Right renal pelvis (tissue), 4 donors: ENCODE measurements around the gene RGS13. TPM values are rescaled to one million over a fixed set of nuclear protein-coding genes. Genes with fewer than 3 reads are reported as not detected.
A peak's percentile ranks its signal among the peaks of the same experiment; 100 is the strongest.
"Not testable (repeated sequence)": the region's sequence is repeated elsewhere in the genome, so short reads cannot be mapped to it uniquely, and the experiment has no call there.

Experiments used
- DNase-seq, 4 donors: peaks; one replicate each; pipeline ENCODE4 v3.0.0-alpha.2; 2013; ENCODE audit warnings: low read depth in 4 of 4, low spot score in 3 of 4, missing footprints in 1 of 4
- polyA plus RNA-seq, 4 donors: library from polyadenylated mRNA; unstranded; fragments of 120-200 nt; gene quantifications; one replicate each; pipeline ENCODE4 v1.2.1, GENCODE V29; 2013; ENCODE audit not compliant: insufficient read length in 4 of 4

The RGS13 gene
- polyA plus RNA-seq, 4 donors = not detected

- DNase-seq = no peak
Observed at GRCh38 chr1:192669174-192669573, 33.2 kb downstream of the RGS13 start.

- no peak for DNase-seq
Observed at GRCh38 chr1:192675716-192676115, 39.8 kb downstream of the RGS13 start.

DNA sequence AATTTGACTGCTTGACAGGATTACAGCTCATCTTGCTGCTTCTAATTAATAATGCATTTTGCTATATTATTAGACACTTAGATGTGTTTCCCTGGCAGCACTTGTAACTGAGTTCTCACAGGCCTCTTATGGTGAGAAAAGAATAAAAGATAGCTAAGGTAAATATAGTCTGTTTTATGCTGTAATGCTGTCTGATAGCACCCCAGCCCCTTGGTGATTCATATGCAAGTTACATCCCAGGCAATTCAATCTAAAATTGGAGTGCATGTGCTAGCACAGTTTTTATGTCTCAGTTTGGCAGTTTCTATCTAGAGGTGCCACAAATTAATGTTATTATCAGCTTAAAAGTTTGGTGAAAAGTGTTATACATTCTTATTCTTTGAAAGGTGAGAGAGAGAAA lies 42.2 kb downstream of the RGS13 start:
- DNase-seq = no peak

DNA sequence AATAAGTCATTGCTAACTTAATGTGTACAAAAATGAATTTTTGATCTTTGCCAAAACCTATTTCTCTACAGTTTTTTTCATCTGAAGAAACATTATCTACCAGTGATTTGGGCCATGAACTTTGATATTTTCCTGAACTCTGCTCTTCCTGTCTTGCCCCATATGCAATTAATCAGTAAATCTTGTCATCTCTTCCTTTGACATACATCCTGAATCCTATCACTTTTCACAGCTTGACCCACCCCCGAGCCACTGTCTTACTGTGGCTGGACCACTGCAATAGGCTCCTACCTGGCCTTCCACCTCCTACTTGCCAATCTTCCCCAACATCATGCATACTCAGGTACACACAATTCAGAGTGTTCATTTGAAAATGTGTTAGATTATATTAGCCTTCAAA lies 46.4 kb downstream of the RGS13 start:
- DNase-seq = no peak

GRCh38 chr1:192683081-192683480 lies 47.1 kb downstream of the RGS13 start:
- DNase-seq = not testable (repeated sequence)

DNA sequence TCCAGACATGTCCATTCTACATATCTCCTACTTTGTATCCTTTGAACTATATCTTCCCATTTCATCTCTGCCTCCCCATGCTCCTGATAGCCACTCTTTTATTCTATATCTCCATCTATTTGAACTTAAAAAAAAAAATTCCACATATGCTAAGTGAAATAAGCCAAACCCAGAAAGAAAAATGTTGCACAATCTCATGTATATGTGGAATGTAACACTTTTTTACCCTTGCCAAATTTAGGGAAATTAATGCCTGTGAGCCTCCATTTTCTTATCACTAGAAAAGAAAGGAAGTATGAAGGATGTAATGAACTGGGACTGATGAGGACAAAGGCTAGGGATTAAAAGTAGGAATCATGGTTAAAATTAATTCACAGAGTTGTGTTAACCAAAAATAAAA lies 53.5 kb downstream of the RGS13 start:
- no peak for DNase-seq

DNA sequence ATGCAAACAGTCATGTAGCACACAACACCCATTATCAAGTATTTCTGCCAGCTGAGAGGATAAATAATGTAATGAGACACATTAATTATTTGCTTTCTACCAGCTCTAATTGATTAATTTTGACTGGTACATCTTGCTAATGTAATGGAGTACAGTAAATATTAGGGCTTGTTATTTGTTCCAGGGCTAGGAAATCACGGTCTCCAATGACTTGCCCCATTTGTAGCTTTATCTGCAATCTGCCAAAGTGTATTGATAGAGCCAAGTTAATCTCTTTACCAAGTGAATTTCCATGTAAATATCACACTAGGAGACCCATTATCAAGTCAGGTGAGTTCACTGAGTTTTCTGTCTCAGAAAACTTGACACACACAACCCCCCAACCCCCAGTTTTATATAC lies 55.1 kb downstream of the RGS13 start:
- no peak for DNase-seq

- no peak for DNase-seq
Observed at GRCh38 chr1:192696082-192696481, 60.1 kb downstream of the RGS13 start.

- no peak for DNase-seq
Observed at GRCh38 chr1:192697771-192698170, 61.8 kb downstream of the RGS13 start.

DNA sequence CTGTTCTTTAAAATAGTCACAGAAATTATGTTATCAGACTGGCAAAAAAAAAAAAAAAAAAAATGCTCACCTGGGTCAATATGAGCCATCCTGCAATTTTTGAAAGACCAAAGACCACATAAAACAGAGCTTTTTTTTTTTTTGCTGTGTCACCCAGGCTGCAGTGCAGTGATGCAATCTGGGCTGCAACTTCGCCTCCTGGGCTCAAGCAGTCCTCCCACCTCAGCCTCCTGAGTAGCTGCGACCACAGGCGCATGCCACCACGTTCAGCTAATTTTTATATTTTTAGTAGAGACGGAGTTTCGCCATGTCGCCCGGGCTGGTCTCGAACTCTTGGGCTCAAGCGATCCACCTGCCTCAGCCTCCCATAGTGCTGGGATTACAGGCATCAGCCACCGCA lies 62.8 kb downstream of the RGS13 start:
- no peak for DNase-seq

DNA sequence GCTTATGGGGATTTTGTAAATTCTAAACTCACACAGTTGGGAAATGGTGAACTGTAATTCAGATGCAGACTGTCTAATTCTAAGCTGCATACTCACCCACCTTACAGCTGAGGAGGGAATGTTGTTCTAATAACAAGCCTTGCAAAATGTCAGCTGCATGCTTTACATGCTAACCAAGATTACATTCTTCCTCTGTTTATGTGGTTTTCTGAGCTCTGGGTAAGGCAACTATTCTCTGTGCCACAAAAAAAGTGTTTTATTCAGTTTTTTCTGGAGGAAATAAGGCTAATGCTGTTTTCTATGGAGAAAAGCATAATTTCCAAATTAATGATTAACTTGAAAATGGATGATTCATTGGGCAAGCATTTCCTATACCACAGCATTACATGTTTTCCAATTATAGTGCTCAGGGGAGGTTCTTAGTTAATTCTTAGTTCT lies 64.9 kb downstream of the RGS13 start:
- peak in 2 of 4 donors; percentile 7 to 18 for DNase-seq

DNA sequence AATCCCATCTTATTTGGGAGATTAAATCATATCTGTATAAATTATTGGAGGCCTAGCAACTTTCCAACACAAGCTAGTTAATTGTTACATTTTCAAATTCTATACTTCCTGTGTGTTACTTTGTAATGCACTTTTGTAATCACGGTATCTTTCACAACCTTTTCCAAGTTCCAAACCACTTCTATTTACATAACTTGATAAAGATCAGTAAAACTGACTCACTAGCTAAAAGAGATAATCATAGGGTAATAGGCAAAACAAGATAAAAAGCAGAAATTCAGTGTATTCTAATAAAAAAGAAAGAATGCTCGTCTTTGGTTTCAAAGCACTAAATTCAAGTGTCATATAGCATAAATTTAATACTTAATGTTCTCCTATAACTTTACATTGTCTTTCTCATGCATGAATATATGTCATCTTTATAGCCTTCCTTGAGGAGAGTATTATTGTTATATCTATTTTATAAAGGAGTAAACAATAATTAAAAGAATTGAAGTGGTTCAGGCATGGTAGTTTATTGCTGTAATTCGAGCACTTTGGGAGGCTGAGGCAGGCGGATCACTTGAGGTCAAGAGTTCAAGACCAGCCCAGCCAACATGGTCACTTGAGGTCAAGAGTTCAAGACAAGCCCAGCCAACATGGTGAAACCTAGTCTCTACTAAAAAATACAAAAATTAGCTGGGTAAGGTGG lies 66.4 kb downstream of the RGS13 start:
- DNase-seq = no peak

DNA sequence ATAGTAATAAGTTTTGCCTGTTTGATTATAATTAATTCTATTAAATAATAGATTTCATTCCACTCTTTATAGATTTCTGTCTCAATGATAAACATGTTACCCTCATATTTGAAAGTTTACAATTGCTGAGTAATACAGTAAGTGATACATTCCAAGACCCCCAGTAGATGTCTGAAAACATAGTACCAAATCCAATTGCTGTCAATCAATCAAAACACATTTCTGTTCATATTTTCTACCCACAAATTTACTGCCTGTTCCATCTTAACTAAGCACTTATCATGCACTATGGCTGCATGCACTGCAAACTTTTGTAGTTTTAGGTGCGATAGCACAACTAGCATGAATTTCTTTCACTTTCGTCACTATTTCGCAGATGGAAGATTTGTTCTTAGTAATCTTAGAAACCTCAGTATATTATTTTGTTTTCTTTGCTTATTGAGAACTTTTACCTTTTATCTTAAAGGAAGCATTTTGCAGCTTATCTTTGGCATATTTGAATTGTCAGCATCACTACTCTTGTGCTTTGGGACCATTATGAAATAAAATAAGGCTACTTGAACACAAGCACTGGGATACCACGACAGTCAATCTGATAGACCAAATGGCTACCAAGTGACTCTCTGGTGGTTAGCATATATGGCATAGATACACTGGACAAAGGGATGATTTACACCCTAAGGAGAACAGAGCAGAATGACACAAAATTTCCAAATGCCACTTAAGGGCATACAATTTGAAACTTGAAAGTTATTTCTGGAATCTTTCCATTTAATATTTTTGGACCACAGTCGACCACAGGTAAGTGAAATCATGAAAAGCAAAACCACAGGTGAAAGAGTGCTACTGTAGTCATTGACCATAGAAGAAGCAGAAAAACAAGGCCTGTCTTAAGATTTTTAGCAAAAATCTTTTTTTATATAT lies 67.6 kb downstream of the RGS13 start:
- no peak for DNase-seq

DNA sequence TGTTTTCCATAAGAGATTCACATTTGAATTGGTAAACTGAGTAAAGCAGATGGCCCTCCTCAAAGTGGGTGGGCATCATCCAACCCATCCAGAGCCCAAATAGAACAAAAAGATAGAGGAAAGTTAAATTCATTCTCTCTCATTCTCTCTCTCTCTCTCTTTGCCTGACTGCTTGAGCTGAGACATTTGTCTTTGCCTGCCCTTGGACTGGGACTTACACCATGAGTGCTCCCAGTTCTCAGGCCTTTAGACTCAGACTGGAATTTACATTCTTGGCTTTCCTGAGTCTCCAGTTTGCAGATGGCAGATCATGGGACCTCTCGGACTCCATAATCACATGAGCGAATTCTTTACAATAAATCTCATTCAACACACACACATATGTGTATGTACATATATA lies 69.6 kb downstream of the RGS13 start:
- no peak for DNase-seq

- DNase-seq = no peak
Observed at GRCh38 chr1:192706936-192707335, 71.0 kb downstream of the RGS13 start.

DNA sequence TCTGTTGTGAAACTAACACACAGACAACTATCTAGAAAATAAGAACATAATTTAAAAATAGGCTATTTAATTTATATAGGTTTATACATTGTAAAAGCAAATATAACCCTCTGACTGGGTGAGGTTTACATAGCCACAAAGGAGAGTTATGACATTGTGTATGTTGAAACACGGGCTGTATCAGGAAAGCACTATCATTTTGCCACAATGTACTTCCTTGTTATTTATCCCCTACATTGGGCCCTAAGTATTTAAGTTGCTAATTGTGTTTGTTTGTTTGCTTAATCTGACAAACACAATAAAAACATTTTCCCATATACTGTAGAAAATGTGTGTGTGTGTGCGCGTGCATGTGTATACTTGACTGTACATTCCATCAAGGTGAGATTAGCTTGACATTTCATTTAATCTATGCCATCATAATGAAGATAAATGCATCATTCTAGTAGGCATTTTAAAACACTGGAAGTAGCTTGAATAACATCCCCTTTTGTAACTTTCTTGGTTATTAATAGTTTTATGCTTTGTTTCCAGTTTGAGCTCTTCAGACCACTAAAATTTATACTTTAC lies 72.1 kb downstream of the RGS13 start:
- DNase-seq = no peak

DNA sequence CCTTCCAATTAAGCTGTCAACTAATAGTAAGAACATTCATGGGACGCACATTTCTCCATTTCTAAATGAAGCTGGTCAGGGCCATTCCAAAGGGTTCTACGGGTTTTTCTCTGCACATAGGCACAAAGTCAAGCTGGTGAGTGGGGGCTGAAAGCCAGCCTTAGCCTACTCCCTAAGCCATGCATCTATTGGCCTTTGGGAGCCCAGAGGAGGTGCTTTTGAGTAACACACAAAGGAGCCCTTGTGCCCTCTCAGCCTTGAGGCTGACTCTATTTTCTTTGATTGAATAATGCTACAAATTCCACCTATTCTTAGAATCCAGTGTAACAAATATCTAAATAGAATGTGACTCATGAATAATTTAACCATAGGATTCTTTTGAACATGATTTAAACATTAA lies 73.6 kb downstream of the RGS13 start:
- no peak for DNase-seq
